H7 (cell line): ENCODE results near the gene DPH1. TPM values are rescaled to one million over a fixed set of nuclear protein-coding genes. Genes with fewer than 3 reads are reported as not detected.

Experiments used
- DNase-seq: peaks from one replicate; pipeline ENCODE4 v3.0.0; 2012
- H3K27me3 ChIP-seq: 2 replicates; pipeline ENCODE4 v1.6.0; 2011; ENCODE audit warnings: mild to moderate bottlenecking, low read length; ENCODE audit not compliant: control insufficient read depth, insufficient read depth
- H3K36me3 ChIP-seq: replicated peaks from 2 replicates; pipeline ENCODE4 v1.5.1; 2011; ENCODE audit warnings: low read length; ENCODE audit not compliant: control insufficient read depth, insufficient read depth
- H3K4me3 ChIP-seq: 2 replicates; pipeline ENCODE4 v1.5.1; 2011; ENCODE audit warnings: low read depth, mild to moderate bottlenecking, control low read depth, low read length, moderate library complexity; ENCODE audit not compliant: insufficient read depth
- total RNA-seq: library from RNA; depleted of rRNA; stranded (reverse); fragments of >200 nt; shearing (Covaris generic); gene quantifications from 2 replicates; pipeline ENCODE4 v1.2.3, GENCODE V29; 2014

Gene DPH1
- total RNA-seq, 1 experiment from 2014 or later: 37.0 TPM

GRCh38 chr17:2081564-2081963, 51.6 kb downstream of the DPH1 start:
- Histone ChIP-seq H3K4me3 (no peak overlapping the region), H3K36me3 (peaks cover 2% of the 10 kb centered on the region; the same call in 1 of the 2 replicates), H3K27me3 (no peaks in the 10 kb centered on the region)
- no peak for DNase-seq

- H3K4me3 ChIP-seq: no peak overlapping the region
- DNase-seq: no peak
- H3K27me3 ChIP-seq: no peaks in the 10 kb centered on the region
- peaks cover 2% of the 10 kb centered on the region; the same call in 1 of the 2 replicates for H3K36me3 ChIP-seq
Observed at GRCh38 chr17:2082003-2082781, 52.2 kb downstream of the DPH1 start.

- DNase-seq: no peak
- no peak overlapping the region for H3K4me3 ChIP-seq
- no peaks in the 10 kb centered on the region for H3K27me3 ChIP-seq
- peaks cover 2% of the 10 kb centered on the region; the same call in 1 of the 2 replicates for H3K36me3 ChIP-seq
Observed at GRCh38 chr17:2083613-2084035, 53.7 kb downstream of the DPH1 start.

- Histone ChIP-seq H3K27me3 (no peaks in the 10 kb centered on the region), H3K36me3 (peaks cover 2% of the 10 kb centered on the region; the same call in 1 of the 2 replicates), H3K4me3 (no peak overlapping the region)
- no peak for DNase-seq
Observed at GRCh38 chr17:2084036-2084765, 54.2 kb downstream of the DPH1 start.

GRCh38 chr17:2084766-2085647, 55.1 kb downstream of the DPH1 start:
- Histone ChIP-seq H3K27me3 (no peaks in the 10 kb centered on the region), H3K4me3 (no peak overlapping the region), H3K36me3 (peaks cover 2% of the 10 kb centered on the region; the same call in 1 of the 2 replicates)
- peak; percentile 12 for DNase-seq

- Histone ChIP-seq H3K4me3 (no peak overlapping the region), H3K27me3 (no peaks in the 10 kb centered on the region)
Observed at GRCh38 chr17:2085648-2085949, 55.6 kb downstream of the DPH1 start.

GRCh38 chr17:2086306-2086705, 56.4 kb downstream of the DPH1 start:
- Histone ChIP-seq H3K4me3 (no peak overlapping the region), H3K27me3 (no peaks in the 10 kb centered on the region), H3K36me3 (peaks cover 2% of the 10 kb centered on the region; the same call in 1 of the 2 replicates)
- no peak for DNase-seq

More at GRCh38 chr17:2085648-2085949, 55.6 kb downstream of the DPH1 start:
- peaks cover 2% of the 10 kb centered on the region; the same call in 1 of the 2 replicates for H3K36me3 ChIP-seq
- no peak for DNase-seq

- Histone ChIP-seq H3K27me3 (no peaks in the 10 kb centered on the region), H3K4me3 (no peak overlapping the region), H3K36me3 (no peaks in the 10 kb centered on the region)
- DNase-seq: no peak
Observed at GRCh38 chr17:2087597-2088211, 57.8 kb downstream of the DPH1 start.

GRCh38 chr17:2089021-2089422, 59.1 kb downstream of the DPH1 start:
- no peaks in the 10 kb centered on the region for H3K27me3 ChIP-seq
- no peak overlapping the region for H3K4me3 ChIP-seq
- H3K36me3 ChIP-seq: no peaks in the 10 kb centered on the region
- peak; percentile 31 for DNase-seq

GRCh38 chr17:2090210-2090641, 60.3 kb downstream of the DPH1 start:
- DNase-seq: peak; percentile 46

GRCh38 chr17:2090804-2091534, 61.0 kb downstream of the DPH1 start:
- Histone ChIP-seq H3K27me3 (no peaks in the 10 kb centered on the region), H3K36me3 (no peaks in the 10 kb centered on the region), H3K4me3 (no peak overlapping the region)
- peak; percentile 82 for DNase-seq

More at GRCh38 chr17:2090210-2090641, 60.3 kb downstream of the DPH1 start:
- no peaks in the 10 kb centered on the region for H3K36me3 ChIP-seq
- H3K27me3 ChIP-seq: no peaks in the 10 kb centered on the region
- H3K4me3 ChIP-seq: no peak overlapping the region

GRCh38 chr17:2092253-2092652, 62.3 kb downstream of the DPH1 start:
- H3K36me3 ChIP-seq: no peaks in the 10 kb centered on the region
- DNase-seq: peak; percentile 48
- H3K4me3 ChIP-seq: no peak overlapping the region
- H3K27me3 ChIP-seq: no peaks in the 10 kb centered on the region

- DNase-seq: no peak
- Histone ChIP-seq H3K4me3 (no peak overlapping the region), H3K27me3 (no peaks in the 10 kb centered on the region)
Observed at GRCh38 chr17:2093349-2093748, 63.4 kb downstream of the DPH1 start.

More at GRCh38 chr17:2093349-2093748, 63.4 kb downstream of the DPH1 start:
- H3K36me3 ChIP-seq: no peaks in the 10 kb centered on the region
